Prostate gland (tissue), 2 donors: ENCODE results near the gene CST7.

Experiments used
- POLR2A ChIP-seq: fragments of 450-650 bp; IDR thresholded peaks from one replicate; pipeline ENCODE4 v1.6.1; 2016; ENCODE audit warnings: antibody characterized with exemption, mild to moderate bottlenecking
- POLR2AphosphoS5 ChIP-seq: sonication (generic); formaldehyde crosslinking; IDR thresholded peaks from one replicate; pipeline ENCODE4 v1.6.1; 2017; ENCODE audit warnings: antibody characterized with exemption
- TF ChIP-seq, protein P1 (sequence below), 4 experiments: fragments of 200-600 bp in 2 of 4; fragments of 450-650 bp in 2 of 4; sonication (generic) in 2 of 4; IDR thresholded peaks; 1 replicate in 3 of 4; 2 replicates in 1 of 4; pipeline ENCODE4 v1.5.1; 2016 to 2019; ENCODE audit warnings: antibody characterized with exemption in 4 of 4, mild to moderate bottlenecking in 2 of 4, moderate library complexity in 2 of 4

DNA sequence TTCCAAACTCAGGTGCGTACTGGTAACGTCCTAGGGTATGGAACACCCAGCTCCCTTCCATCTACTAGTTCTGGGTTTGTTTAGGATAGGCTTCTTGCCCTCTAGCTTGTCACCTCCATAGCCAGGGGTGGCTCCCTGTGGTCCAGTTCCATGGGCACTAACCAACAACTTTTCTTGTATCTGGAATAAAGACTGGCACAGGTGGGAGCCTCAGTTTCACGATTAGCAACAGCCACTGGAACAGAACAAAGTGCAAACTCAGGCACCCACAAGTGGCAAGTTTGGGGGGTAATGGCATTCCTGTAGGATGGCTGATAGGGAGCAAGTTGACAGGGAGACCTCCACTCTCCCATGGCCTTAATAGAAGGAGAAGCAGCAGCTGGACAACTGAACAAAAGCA, 49.1 kb downstream of the CST7 start:
- TF ChIP-seq, protein P1, sequence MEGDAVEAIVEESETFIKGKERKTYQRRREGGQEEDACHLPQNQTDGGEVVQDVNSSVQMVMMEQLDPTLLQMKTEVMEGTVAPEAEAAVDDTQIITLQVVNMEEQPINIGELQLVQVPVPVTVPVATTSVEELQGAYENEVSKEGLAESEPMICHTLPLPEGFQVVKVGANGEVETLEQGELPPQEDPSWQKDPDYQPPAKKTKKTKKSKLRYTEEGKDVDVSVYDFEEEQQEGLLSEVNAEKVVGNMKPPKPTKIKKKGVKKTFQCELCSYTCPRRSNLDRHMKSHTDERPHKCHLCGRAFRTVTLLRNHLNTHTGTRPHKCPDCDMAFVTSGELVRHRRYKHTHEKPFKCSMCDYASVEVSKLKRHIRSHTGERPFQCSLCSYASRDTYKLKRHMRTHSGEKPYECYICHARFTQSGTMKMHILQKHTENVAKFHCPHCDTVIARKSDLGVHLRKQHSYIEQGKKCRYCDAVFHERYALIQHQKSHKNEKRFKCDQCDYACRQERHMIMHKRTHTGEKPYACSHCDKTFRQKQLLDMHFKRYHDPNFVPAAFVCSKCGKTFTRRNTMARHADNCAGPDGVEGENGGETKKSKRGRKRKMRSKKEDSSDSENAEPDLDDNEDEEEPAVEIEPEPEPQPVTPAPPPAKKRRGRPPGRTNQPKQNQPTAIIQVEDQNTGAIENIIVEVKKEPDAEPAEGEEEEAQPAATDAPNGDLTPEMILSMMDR (IDR thresholded peaks at IDR 0.05): no peak
- no peak for TF ChIP-seq POLR2AphosphoS5
- TF ChIP-seq POLR2A: no peak
